Stomach (tissue), 4 donors: ENCODE results near the gene MYT1.

Experiments
- POLR2A ChIP-seq, 4 donors: fragments of 450-650 bp; IDR thresholded peaks; one replicate each; pipeline ENCODE4 v1.6.1; 2016; ENCODE audit warnings: antibody characterized with exemption in 4 of 4, control low read depth in 2 of 4, mild to moderate bottlenecking in 1 of 4, moderate library complexity in 1 of 4
- TF ChIP-seq, protein P1 (sequence below), 7 experiments: fragments of 450-650 bp in 4 of 7; fragments of 200-600 bp in 3 of 7; sonication (generic) in 3 of 7; IDR thresholded peaks; one replicate each; pipeline ENCODE4 v1.5.1; 2016 to 2019; ENCODE audit warnings: antibody characterized with exemption in 7 of 7, control low read depth in 2 of 7, mild to moderate bottlenecking in 1 of 7

- TF ChIP-seq, protein P1, sequence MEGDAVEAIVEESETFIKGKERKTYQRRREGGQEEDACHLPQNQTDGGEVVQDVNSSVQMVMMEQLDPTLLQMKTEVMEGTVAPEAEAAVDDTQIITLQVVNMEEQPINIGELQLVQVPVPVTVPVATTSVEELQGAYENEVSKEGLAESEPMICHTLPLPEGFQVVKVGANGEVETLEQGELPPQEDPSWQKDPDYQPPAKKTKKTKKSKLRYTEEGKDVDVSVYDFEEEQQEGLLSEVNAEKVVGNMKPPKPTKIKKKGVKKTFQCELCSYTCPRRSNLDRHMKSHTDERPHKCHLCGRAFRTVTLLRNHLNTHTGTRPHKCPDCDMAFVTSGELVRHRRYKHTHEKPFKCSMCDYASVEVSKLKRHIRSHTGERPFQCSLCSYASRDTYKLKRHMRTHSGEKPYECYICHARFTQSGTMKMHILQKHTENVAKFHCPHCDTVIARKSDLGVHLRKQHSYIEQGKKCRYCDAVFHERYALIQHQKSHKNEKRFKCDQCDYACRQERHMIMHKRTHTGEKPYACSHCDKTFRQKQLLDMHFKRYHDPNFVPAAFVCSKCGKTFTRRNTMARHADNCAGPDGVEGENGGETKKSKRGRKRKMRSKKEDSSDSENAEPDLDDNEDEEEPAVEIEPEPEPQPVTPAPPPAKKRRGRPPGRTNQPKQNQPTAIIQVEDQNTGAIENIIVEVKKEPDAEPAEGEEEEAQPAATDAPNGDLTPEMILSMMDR (IDR thresholded peaks at IDR 0.05) = no peak
- no peak for TF ChIP-seq POLR2A (IDR thresholded peaks at IDR 0.05)
These were observed 60.3 kb downstream of the MYT1 start for GRCh38 chr20:64224351-64225170.
